ENCODE results near the gene ZNF460.
"Not testable (repeated sequence)": the region's sequence is repeated elsewhere in the genome, so short reads cannot be mapped to it uniquely, and the experiment has no call there.

The ZNF460 gene

GRCh38 chr19:57280165-57280961 lies at the start of gene ZNF460:
Gene ZNF460, plus strand, starts transcription at chr19:57280485. Its CDS starts 322 bp downstream, at chr19:57280807.
- in situ Hi-C loops (cut with MboI; ENCODE audit: low sequenced_read_pairs) = no loop called here

- in situ Hi-C loops (cut with MboI; ENCODE audit: low sequenced_read_pairs) = no loop called here
Measured at GRCh38 chr19:57231686-57232085, 48.6 kb upstream of the ZNF460 start.

GRCh38 chr19:57233207-57233606 lies 47.1 kb upstream of the ZNF460 start:
- in situ Hi-C loops (cut with MboI; ENCODE audit: low sequenced_read_pairs) = no loop called here

- in situ Hi-C loops (cut with MboI; ENCODE audit: low sequenced_read_pairs) = no loop called here
Measured at GRCh38 chr19:57239982-57240310, 40.3 kb upstream of the ZNF460 start.

- in situ Hi-C loops (cut with MboI; ENCODE audit: low sequenced_read_pairs) = no loop called here
Measured at GRCh38 chr19:57240311-57241090, 39.8 kb upstream of the ZNF460 start, which contains the start of gene ZNF805. Gene ZNF805, plus strand, starts transcription at chr19:57240632. Its CDS starts 260 bp downstream, at chr19:57240892.

GRCh38 chr19:57241176-57241575 lies 39.1 kb upstream of the ZNF460 start:
- in situ Hi-C loops (cut with MboI; ENCODE audit: low sequenced_read_pairs) = no loop called here

GRCh38 chr19:57242821-57243220 lies 37.5 kb upstream of the ZNF460 start:
- in situ Hi-C loops (cut with MboI; ENCODE audit: low sequenced_read_pairs) = no loop called here

- in situ Hi-C loops (cut with MboI; ENCODE audit: low sequenced_read_pairs) = no loop called here
Measured at GRCh38 chr19:57244513-57244912, 35.8 kb upstream of the ZNF460 start.

- in situ Hi-C loops (cut with MboI; ENCODE audit: low sequenced_read_pairs) = no loop called here
Measured at GRCh38 chr19:57245066-57245465, 35.2 kb upstream of the ZNF460 start.

GRCh38 chr19:57245959-57246358 lies 34.3 kb upstream of the ZNF460 start:
- in situ Hi-C loops (cut with MboI; ENCODE audit: low sequenced_read_pairs) = no loop called here

GRCh38 chr19:57248646-57249045 lies 31.6 kb upstream of the ZNF460 start:
- in situ Hi-C loops (cut with MboI; ENCODE audit: low sequenced_read_pairs) = no loop called here

GRCh38 chr19:57249329-57249728 lies 31.0 kb upstream of the ZNF460 start:
- in situ Hi-C loops (cut with MboI; ENCODE audit: low sequenced_read_pairs) = no loop called here

GRCh38 chr19:57253767-57254166 lies 26.5 kb upstream of the ZNF460 start:
- in situ Hi-C loops (cut with MboI; ENCODE audit: low sequenced_read_pairs) = not testable (repeated sequence)

GRCh38 chr19:57262044-57262443 lies 18.2 kb upstream of the ZNF460 start:
- in situ Hi-C loops (cut with MboI; ENCODE audit: low sequenced_read_pairs) = no loop called here

GRCh38 chr19:57263244-57263741 lies 17.0 kb upstream of the ZNF460 start:
- in situ Hi-C loops (cut with MboI; ENCODE audit: low sequenced_read_pairs) = no loop called here

GRCh38 chr19:57267291-57267690 lies 13.0 kb upstream of the ZNF460 start:
- in situ Hi-C loops (cut with MboI; ENCODE audit: low sequenced_read_pairs) = no loop called here

- in situ Hi-C loops (cut with MboI; ENCODE audit: low sequenced_read_pairs) = no loop called here
Measured at GRCh38 chr19:57269515-57270250, 10.6 kb upstream of the ZNF460 start.

GRCh38 chr19:57271280-57271679 lies 9.0 kb upstream of the ZNF460 start:
- in situ Hi-C loops (cut with MboI; ENCODE audit: low sequenced_read_pairs) = no loop called here

GRCh38 chr19:57273014-57273413 lies 7.3 kb upstream of the ZNF460 start:
- in situ Hi-C loops (cut with MboI; ENCODE audit: low sequenced_read_pairs) = no loop called here

GRCh38 chr19:57276430-57276829 lies 3.9 kb upstream of the ZNF460 start:
- in situ Hi-C loops (cut with MboI; ENCODE audit: low sequenced_read_pairs) = no loop called here

GRCh38 chr19:57278481-57278880 lies 1.8 kb upstream of the ZNF460 start:
- in situ Hi-C loops (cut with MboI; ENCODE audit: low sequenced_read_pairs) = not testable (repeated sequence)

All from HL-60/S4 treated with retinoic acid at 250 ng/mL for 4 days and 3 days (cell line).